Measurements from ENCODE around the gene TM2D3. TPM values are rescaled to one million over a fixed set of nuclear protein-coding genes. Genes with fewer than 3 reads are reported as not detected.

TM2D3 gene
- total RNA-seq, 1 experiment from 2014 or later: 18.8 TPM

DNA sequence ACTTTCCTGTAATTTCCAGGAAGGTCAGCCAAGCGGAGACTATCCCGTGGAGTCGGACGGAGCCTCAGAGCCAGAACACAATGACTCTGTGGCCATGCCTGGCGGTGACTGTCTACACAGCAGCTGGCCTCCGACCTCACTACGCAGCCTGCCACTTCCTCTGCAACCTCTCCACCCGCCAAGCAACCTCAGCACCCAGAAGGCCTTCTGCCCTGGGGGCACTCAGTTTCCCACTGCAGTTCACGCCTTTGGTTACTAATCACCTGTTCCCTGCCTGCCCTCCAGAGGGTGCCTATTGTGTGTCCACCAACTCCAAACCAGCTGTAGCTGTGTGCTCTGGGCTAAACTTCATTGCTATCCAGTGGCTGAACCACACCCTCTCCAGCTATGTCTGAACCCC lies 44.0 kb downstream of the TM2D3 start:
- H3K36me3 ChIP-seq (ENCODE audit: low read depth): no peaks in the 10 kb centered on the region
- BruUV-seq (replicated peaks): no TSS peak
- intact Hi-C loops (cut with micrococcal nuclease; ENCODE audit: unreplicated experiment): no loop called here
- no peaks in the 10 kb centered on the region for H3K9me2 ChIP-seq (ENCODE audit: insufficient read depth)
- H3K27ac ChIP-seq: no peak overlapping the region
- H3K4me1 ChIP-seq (replicated peaks; ENCODE audit: insufficient read depth): no peaks in the 10 kb centered on the region
- POLR2A ChIA-PET (ENCODE audit: unreplicated experiment): interaction anchor here (0.6 kb wide), 1 partner anchor 29 kb away, joined by 4 read pairs; no protein-coding TSS in a partner anchor
- no peaks in the 10 kb centered on the region; the same call in 1 of the 2 replicates for H3K9me3 ChIP-seq (ENCODE audit: insufficient read depth, low read depth)
- no peak overlapping the region for H2AFZ ChIP-seq
- no peaks in the 10 kb centered on the region for H4K20me1 ChIP-seq (ENCODE audit: insufficient read depth)
- no peaks in the 10 kb centered on the region for H3F3A ChIP-seq (ENCODE audit: insufficient read depth, low read depth)
- no peaks in the 10 kb centered on the region for H3K79me2 ChIP-seq (ENCODE audit: low read depth)
- no peak for TF ChIP-seq EZH2 (IDR thresholded peaks at IDR 0.05; ENCODE audit: low read depth)
- TF ChIP-seq, protein P1, sequence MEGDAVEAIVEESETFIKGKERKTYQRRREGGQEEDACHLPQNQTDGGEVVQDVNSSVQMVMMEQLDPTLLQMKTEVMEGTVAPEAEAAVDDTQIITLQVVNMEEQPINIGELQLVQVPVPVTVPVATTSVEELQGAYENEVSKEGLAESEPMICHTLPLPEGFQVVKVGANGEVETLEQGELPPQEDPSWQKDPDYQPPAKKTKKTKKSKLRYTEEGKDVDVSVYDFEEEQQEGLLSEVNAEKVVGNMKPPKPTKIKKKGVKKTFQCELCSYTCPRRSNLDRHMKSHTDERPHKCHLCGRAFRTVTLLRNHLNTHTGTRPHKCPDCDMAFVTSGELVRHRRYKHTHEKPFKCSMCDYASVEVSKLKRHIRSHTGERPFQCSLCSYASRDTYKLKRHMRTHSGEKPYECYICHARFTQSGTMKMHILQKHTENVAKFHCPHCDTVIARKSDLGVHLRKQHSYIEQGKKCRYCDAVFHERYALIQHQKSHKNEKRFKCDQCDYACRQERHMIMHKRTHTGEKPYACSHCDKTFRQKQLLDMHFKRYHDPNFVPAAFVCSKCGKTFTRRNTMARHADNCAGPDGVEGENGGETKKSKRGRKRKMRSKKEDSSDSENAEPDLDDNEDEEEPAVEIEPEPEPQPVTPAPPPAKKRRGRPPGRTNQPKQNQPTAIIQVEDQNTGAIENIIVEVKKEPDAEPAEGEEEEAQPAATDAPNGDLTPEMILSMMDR (conservative IDR thresholded peaks at IDR 0.05): no peak
- no peaks in the 10 kb centered on the region for H3K27me3 ChIP-seq (ENCODE audit: insufficient read depth, low read depth)
- H3K4me2 ChIP-seq: no peak overlapping the region
- no peak overlapping the region for H3K4me3 ChIP-seq
- CTCF ChIA-PET: no interaction called here
- DNase-seq: peak in 1 of 2 experiments; percentile 20

DNA sequence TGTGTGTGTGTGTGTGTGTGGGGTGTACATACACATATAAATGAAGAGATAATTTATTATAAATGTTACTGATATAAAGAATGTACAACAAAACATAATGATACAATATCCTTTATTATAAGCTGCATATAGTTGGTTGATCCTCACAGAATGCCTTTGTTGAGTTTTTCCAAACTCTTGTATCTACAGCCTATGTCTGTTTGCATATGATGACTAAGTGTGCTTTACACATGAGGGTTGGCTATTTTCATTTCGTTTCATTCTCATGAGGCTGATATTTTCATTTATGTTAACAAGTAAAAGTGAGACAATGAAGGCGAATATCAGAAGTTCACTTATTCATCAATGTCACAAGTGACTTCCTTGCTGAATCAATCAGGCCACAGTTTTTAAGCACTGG lies 45.1 kb downstream of the TM2D3 start:
- H3K79me2 ChIP-seq (ENCODE audit: low read depth): no peaks in the 10 kb centered on the region
- no TSS peak for BruUV-seq (replicated peaks)
- TF ChIP-seq, protein P1 (conservative IDR thresholded peaks at IDR 0.05): no peak
- no peak for TF ChIP-seq EZH2 (IDR thresholded peaks at IDR 0.05; ENCODE audit: low read depth)

DNA sequence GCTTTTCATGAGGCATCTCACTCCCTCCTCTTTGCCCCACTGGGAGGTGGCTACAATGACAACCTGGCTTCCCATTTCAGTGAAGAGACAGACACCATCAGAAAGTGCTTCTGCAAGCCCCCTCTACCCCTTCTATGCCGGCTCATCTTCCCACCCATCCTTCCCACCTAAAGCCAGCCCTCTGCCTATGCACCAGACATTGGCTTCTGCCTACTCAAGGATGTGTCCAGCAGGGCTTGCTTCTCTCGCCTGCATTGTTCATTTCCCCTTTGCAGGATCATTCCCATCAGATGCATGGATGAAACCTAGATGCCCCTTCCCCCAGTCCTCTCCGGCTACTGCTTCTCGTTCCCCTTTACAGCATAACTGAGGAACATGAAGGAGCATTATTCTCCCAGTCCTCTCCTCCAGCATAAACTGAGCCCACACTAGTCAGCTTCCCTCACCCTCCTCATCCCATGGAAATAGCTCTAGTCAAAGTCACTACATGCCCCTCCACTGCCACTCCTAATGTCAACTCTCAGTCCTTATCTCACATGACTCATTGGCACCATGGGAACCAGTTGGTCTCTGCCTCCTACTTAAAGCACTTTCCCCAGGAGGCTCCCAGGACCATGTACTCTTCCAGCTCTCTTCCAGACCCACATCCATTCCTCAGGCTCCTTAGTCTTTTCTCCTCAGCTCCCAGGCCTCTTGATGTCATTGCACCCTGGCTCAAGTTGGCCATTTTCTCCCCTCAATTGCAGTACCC lies 47.9 kb downstream of the TM2D3 start:
- CTCF ChIA-PET: no interaction called here
- intact Hi-C loops (cut with micrococcal nuclease; ENCODE audit: unreplicated experiment): no loop called here
- Histone ChIP-seq H3K4me1 (replicated peaks; ENCODE audit: insufficient read depth) (no peaks in the 10 kb centered on the region), H3K9me2 (ENCODE audit: insufficient read depth) (no peaks in the 10 kb centered on the region), H3K9me3 (ENCODE audit: insufficient read depth, low read depth) (no peaks in the 10 kb centered on the region; the same call in 1 of the 2 replicates), H3K4me2 (no peak overlapping the region), H3K27ac (no peak overlapping the region), H4K20me1 (ENCODE audit: insufficient read depth) (no peaks in the 10 kb centered on the region), H3K36me3 (ENCODE audit: low read depth) (no peaks in the 10 kb centered on the region), H3F3A (ENCODE audit: insufficient read depth, low read depth) (no peaks in the 10 kb centered on the region), H3K27me3 (ENCODE audit: insufficient read depth, low read depth) (no peaks in the 10 kb centered on the region), H2AFZ (no peak overlapping the region), H3K4me3 (no peak overlapping the region), H3K79me2 (ENCODE audit: low read depth) (no peaks in the 10 kb centered on the region)
- no TSS peak for BruUV-seq (replicated peaks)
- no peak for TF ChIP-seq EZH2 (IDR thresholded peaks at IDR 0.05; ENCODE audit: low read depth)
- TF ChIP-seq, protein P1 (conservative IDR thresholded peaks at IDR 0.05): no peak
- DNase-seq: no peak
- POLR2A ChIA-PET (ENCODE audit: unreplicated experiment): no interaction called here

More for the DNA sequence above, 45.1 kb downstream of the TM2D3 start:
- Histone ChIP-seq H3K4me1 (replicated peaks; ENCODE audit: insufficient read depth) (no peaks in the 10 kb centered on the region), H3K27me3 (ENCODE audit: insufficient read depth, low read depth) (no peaks in the 10 kb centered on the region), H3K36me3 (ENCODE audit: low read depth) (no peaks in the 10 kb centered on the region), H4K20me1 (ENCODE audit: insufficient read depth) (no peaks in the 10 kb centered on the region), H3K9me3 (ENCODE audit: insufficient read depth, low read depth) (no peaks in the 10 kb centered on the region; the same call in 1 of the 2 replicates), H3K4me2 (no peak overlapping the region), H3K27ac (no peak overlapping the region), H3F3A (ENCODE audit: insufficient read depth, low read depth) (no peaks in the 10 kb centered on the region), H2AFZ (no peak overlapping the region), H3K4me3 (no peak overlapping the region), H3K9me2 (ENCODE audit: insufficient read depth) (no peaks in the 10 kb centered on the region)
- ChIA-PET POLR2A (ENCODE audit: unreplicated experiment) (interaction anchor here (0.6 kb wide), 1 partner anchor 36 kb away, joined by 5 read pairs; no protein-coding TSS in a partner anchor), CTCF (no interaction called here)
- intact Hi-C loops (cut with micrococcal nuclease; ENCODE audit: unreplicated experiment): no loop called here
- DNase-seq: no peak
